Measurements from ENCODE around the gene FAM222A.

The FAM222A gene

GRCh38 chr12:109766251-109766778, 52.7 kb downstream of the FAM222A start:
- in situ Hi-C loops (cut with HindIII; ENCODE audit: low sequenced_read_pairs), result no loop called here
- TF ChIP-seq CTCF (IDR thresholded peaks at IDR 0.05; ENCODE audit: low read depth, low read length), result no peak
- DNase-seq (ENCODE audit: low read depth, low spot score), result no peak
- no peak overlapping the region for H3K4me3 ChIP-seq (ENCODE audit: low read depth, low read length)

GRCh38 chr12:109767456-109767855, 53.8 kb downstream of the FAM222A start:
- H3K4me3 ChIP-seq (ENCODE audit: low read depth, low read length), result no peak overlapping the region
- TF ChIP-seq CTCF (IDR thresholded peaks at IDR 0.05; ENCODE audit: low read depth, low read length), result no peak
- in situ Hi-C loops (cut with HindIII; ENCODE audit: low sequenced_read_pairs), result no loop called here
- DNase-seq (ENCODE audit: low read depth, low spot score), result no peak

GRCh38 chr12:109767991-109768900, 54.6 kb downstream of the FAM222A start:
- no peak for DNase-seq (ENCODE audit: low read depth, low spot score)
- H3K4me3 ChIP-seq (ENCODE audit: low read depth, low read length), result no peak overlapping the region
- in situ Hi-C loops (cut with HindIII; ENCODE audit: low sequenced_read_pairs), result no loop called here
- no peak for TF ChIP-seq CTCF (IDR thresholded peaks at IDR 0.05; ENCODE audit: low read depth, low read length)

- DNase-seq (ENCODE audit: low read depth, low spot score), result no peak
- no peak for TF ChIP-seq CTCF (IDR thresholded peaks at IDR 0.05; ENCODE audit: low read depth, low read length)
- H3K4me3 ChIP-seq (ENCODE audit: low read depth, low read length), result no peak overlapping the region
- in situ Hi-C loops (cut with HindIII; ENCODE audit: low sequenced_read_pairs), result no loop called here
These were observed 55.5 kb downstream of the FAM222A start for GRCh38 chr12:109768901-109769670.

GRCh38 chr12:109770104-109770860, 56.7 kb downstream of the FAM222A start:
- TF ChIP-seq CTCF (IDR thresholded peaks at IDR 0.05; ENCODE audit: low read depth, low read length), result no peak
- in situ Hi-C loops (cut with HindIII; ENCODE audit: low sequenced_read_pairs), result no loop called here
- H3K4me3 ChIP-seq (ENCODE audit: low read depth, low read length), result no peak overlapping the region
- no peak for DNase-seq (ENCODE audit: low read depth, low spot score)

All from astrocyte of the spinal cord (primary cell).